ENCODE measurements around the gene RAPGEFL1. TPM values are rescaled to one million over a fixed set of nuclear protein-coding genes. Genes with fewer than 3 reads are reported as not detected.

The RAPGEFL1 gene
- total and polyA plus RNA-seq, 2 of the 8 experiments (the other 6 are each of a cell fraction or from before 2014, with no cell fraction given): 20.0 to 20.2 TPM

DNA sequence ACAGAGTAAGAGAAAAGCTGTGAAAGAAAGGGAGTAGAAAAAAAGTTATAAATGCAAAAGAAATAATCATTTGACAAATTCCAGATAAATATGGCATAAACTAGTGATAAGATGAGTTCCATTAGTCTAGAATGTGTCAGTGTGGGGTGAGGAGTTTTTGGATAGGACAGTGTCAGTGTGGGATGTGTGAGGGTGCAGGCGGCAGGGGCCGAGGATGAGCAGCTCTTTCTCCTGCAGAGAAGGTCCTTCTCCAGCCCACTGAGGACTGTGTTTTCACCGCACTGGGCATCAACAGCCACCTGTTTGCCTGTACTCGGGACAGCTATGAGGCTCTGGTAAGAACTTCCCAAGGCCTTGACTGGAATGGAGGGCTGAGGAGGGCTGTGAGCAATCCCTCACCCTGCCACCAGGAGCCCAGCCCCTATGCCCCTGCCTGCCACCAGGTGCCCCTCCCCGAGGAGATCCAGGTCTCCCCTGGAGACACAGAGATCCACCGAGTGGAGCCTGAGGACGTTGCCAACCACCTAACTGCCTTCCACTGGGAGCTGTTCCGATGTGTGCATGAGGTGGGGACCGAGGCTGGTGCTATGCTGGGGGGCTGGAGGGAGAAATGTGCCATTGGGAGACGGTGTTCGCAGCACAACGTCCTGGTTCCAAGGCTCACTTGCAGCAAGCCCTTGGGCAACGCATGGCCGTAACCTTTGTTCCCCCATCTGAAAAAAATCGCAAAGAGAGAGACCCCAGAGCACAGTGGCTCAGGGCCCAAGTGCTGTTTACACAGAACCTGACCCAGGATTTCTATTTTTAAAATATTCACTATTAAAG lies 13.1 kb downstream of the RAPGEFL1 start:
- H4K91ac ChIP-seq (replicated peaks; ENCODE audit: insufficient read length, low read length): peak overlapping the region; percentile 75
- H3K23me2 ChIP-seq (ENCODE audit: low read depth, low read length): peaks cover 8% of the 10 kb centered on the region
- H4K5ac ChIP-seq (ENCODE audit: insufficient read length, low read depth, low read length): peak overlapping the region; percentile 32
- no peaks in the 10 kb centered on the region for H3K79me1 ChIP-seq (ENCODE audit: low read depth, low read length)
- no peak overlapping the region for H2BK15ac ChIP-seq (ENCODE audit: low read length)
- no peak overlapping the region for H2AK5ac ChIP-seq (ENCODE audit: low read depth, low read length)
- 46% methylated on average over 14 of the region's 15 CpGs; no CpG with 5 or more reads in 1 of the 2 experiments for WGBS, 2 experiments (ENCODE audit: extremely low coverage in 1 of 2, insufficient coverage in 1 of 2, insufficient read length in 1 of 2, insufficient replicate concordance in 2 of 2, low coverage in 1 of 2, low lambda C conversion rate in 2 of 2, missing lambda C conversion rate in 1 of 2)
- no peak overlapping the region for H2BK20ac ChIP-seq (ENCODE audit: low read length)
- no peak overlapping the region for H3K56ac ChIP-seq (replicated peaks; ENCODE audit: insufficient read length, low read depth, low read length)
- peak in 1 of 2 experiments; percentile 78 for DNase-seq (ENCODE audit: low read depth in 1 of 2, low spot score in 2 of 2)
- peak overlapping the region; percentile 63; the same call in 1 of the 2 replicates for H2BK12ac ChIP-seq (ENCODE audit: low read depth, low read length)
- peak overlapping the region; percentile 88 for H2BK120ac ChIP-seq (replicated peaks; ENCODE audit: low read depth, low read length)
- ChIA-PET CTCF (ENCODE audit: partially characterized antibody) (interaction anchor here (0.6 to 7.9 kb wide), 32 partner anchors 9 to 343 kb away, joined by 3 to 61 read pairs (median 3); partner anchors contain the start of genes CSF3 and RAPGEFL1), POLR2A (ENCODE audit: partially characterized antibody) (interaction anchor here (0.9 to 10.5 kb wide), 9 partner anchors 9 to 118 kb away, joined by 3 to 105 read pairs (median 5); partner anchors contain the start of genes CASC3, CDC6, RAPGEFL1 and RARA)
- peak overlapping the region; percentile 54; the same call in 1 of the 2 replicates for H4K8ac ChIP-seq (ENCODE audit: extremely low read depth, insufficient read depth, low read length)
- H3K4me1 ChIP-seq (replicated peaks in 1 of 4; ENCODE audit: control insufficient read depth in 3 of 4, insufficient read depth in 4 of 4, low read length in 3 of 4): peaks cover 0 to 15% (median 8%) of the 10 kb centered on the region in 4 experiments; a peak in 5 of 7 replicates
- peak overlapping the region; percentile 20 to 73 (median 44); a peak in 6 of 8 replicates for H3K4me3 ChIP-seq (ENCODE audit: extremely low read depth in 1 of 4, insufficient read depth in 2 of 4, low read depth in 3 of 4, low read length in 4 of 4)
- peak overlapping the region in 1 of 4 experiments; percentile 53; a peak in 2 of 7 replicates for H3K9ac ChIP-seq (replicated peaks in 1 of 4; ENCODE audit: extremely low read depth in 1 of 4, low read depth in 3 of 4, low read length in 3 of 4)
- H3K4ac ChIP-seq (replicated peaks; ENCODE audit: insufficient read length, low read depth, low read length): no peak overlapping the region
- no peak overlapping the region for H3K14ac ChIP-seq (ENCODE audit: insufficient read length)
- peaks cover 0 to 2% of the 10 kb centered on the region in 2 experiments for H4K20me1 ChIP-seq (replicated peaks in 1 of 2; ENCODE audit: control insufficient read depth in 1 of 2, insufficient read depth in 2 of 2, low read length in 2 of 2)
- H3K79me2 ChIP-seq (ENCODE audit: control insufficient read depth in 1 of 2, insufficient read depth in 2 of 2, low read length in 2 of 2): no peaks in the 10 kb centered on the region
- H3K4me2 ChIP-seq (ENCODE audit: insufficient read depth in 1 of 2, low read depth in 2 of 2, low read length in 2 of 2): peak overlapping the region; percentile 89 to 95
- H2AFZ ChIP-seq (ENCODE audit: low read length): peak overlapping the region; percentile 72; the same call in 1 of the 2 replicates
- peak overlapping the region; percentile 65 for H3K18ac ChIP-seq (ENCODE audit: extremely low read depth, low read length)
- peak; percentile 55 for FAIRE-seq
- no peak overlapping the region for H3K23ac ChIP-seq (ENCODE audit: insufficient read length)
- H3K27ac ChIP-seq (ENCODE audit: low read depth, low read length): no peak overlapping the region
- no peak overlapping the region; the same call in 1 of the 2 replicates for H2BK5ac ChIP-seq (ENCODE audit: low read depth, low read length)
- no peaks in the 10 kb centered on the region for H3K27me3 ChIP-seq (replicated peaks in 1 of 4; ENCODE audit: control insufficient read depth in 3 of 4, extremely low read depth in 1 of 4, insufficient read depth in 3 of 4, low read length in 3 of 4)
- H3K9me3 ChIP-seq (ENCODE audit: insufficient read depth in 2 of 2, low read depth in 1 of 2, low read length in 1 of 2): no peaks in the 10 kb centered on the region
- peaks cover 0 to 15% (median 6%) of the 10 kb centered on the region in 4 experiments; a peak in 5 of 8 replicates for H3K36me3 ChIP-seq (ENCODE audit: control insufficient read depth in 2 of 4, insufficient read depth in 4 of 4, low read length in 3 of 4)
- TF ChIP-seq CBX8 (IDR thresholded peaks at IDR 0.05; ENCODE audit: borderline replicate concordance, low read depth, low read length) (no peak), RAD21 (IDR thresholded peaks at IDR 0.05 in 1 of 2, conservative IDR thresholded peaks at IDR 0.05 in 1 of 2; ENCODE audit: low read depth in 2 of 2, low read length in 2 of 2) (peak; percentile 7 to 44; a peak in 2 of 4 replicates), POLR2AphosphoS5 (IDR thresholded peaks at IDR 0.05; ENCODE audit: low read depth, low read length) (peak; percentile 79), HDAC2 (IDR thresholded peaks at IDR 0.05; ENCODE audit: borderline replicate concordance in 1 of 2, low read depth in 2 of 2, low read length in 2 of 2) (no peak), SIRT6 (IDR thresholded peaks at IDR 0.05; ENCODE audit: low read length) (no peak), TCF12 (IDR thresholded peaks at IDR 0.05; ENCODE audit: low read depth, low read length) (no peak)
- TF ChIP-seq, protein P1, sequence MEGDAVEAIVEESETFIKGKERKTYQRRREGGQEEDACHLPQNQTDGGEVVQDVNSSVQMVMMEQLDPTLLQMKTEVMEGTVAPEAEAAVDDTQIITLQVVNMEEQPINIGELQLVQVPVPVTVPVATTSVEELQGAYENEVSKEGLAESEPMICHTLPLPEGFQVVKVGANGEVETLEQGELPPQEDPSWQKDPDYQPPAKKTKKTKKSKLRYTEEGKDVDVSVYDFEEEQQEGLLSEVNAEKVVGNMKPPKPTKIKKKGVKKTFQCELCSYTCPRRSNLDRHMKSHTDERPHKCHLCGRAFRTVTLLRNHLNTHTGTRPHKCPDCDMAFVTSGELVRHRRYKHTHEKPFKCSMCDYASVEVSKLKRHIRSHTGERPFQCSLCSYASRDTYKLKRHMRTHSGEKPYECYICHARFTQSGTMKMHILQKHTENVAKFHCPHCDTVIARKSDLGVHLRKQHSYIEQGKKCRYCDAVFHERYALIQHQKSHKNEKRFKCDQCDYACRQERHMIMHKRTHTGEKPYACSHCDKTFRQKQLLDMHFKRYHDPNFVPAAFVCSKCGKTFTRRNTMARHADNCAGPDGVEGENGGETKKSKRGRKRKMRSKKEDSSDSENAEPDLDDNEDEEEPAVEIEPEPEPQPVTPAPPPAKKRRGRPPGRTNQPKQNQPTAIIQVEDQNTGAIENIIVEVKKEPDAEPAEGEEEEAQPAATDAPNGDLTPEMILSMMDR (IDR thresholded peaks at IDR 0.05; ENCODE audit: control extremely low read depth in 1 of 3, insufficient read depth in 1 of 3, low read depth in 1 of 3, low read length in 3 of 3): peak; percentile 89 to 96 (median 93)

All from H1 (cell line).